LNCaP clone FGC (cell line): ENCODE measurements around the gene CMIP.
A peak's percentile ranks its signal among the peaks of the same experiment; 100 is the strongest.

Experiments
- DNase-seq: peaks from one replicate; pipeline ENCODE4 v3.0.0-alpha.2; 2011; ENCODE audit warnings: low read depth
- H3K4me3 ChIP-seq: 2 replicates; pipeline ENCODE4 v1.5.1; 2011; ENCODE audit warnings: mild to moderate bottlenecking, low read depth, low read length, control low read depth
- CTCF ChIP-seq: IDR thresholded peaks from 2 replicates; pipeline ENCODE4 v1.5.1; 2012; ENCODE audit warnings: mild to moderate bottlenecking; ENCODE audit not compliant: control insufficient read depth, insufficient read depth; ENCODE audit errors: extremely low read depth

Gene CMIP

GRCh38 chr16:81693744-81694303, 249.2 kb downstream of the CMIP start:
- no peak for DNase-seq
- no peak overlapping the region for H3K4me3 ChIP-seq
- no peak for TF ChIP-seq CTCF

- DNase-seq = no peak
- no peak for TF ChIP-seq CTCF
- no peak overlapping the region for H3K4me3 ChIP-seq
Observed at GRCh38 chr16:81694494-81695280, 250.1 kb downstream of the CMIP start.

GRCh38 chr16:81695321-81696165, 250.9 kb downstream of the CMIP start:
- no peak for DNase-seq
- no peak overlapping the region for H3K4me3 ChIP-seq
- no peak for TF ChIP-seq CTCF

- DNase-seq = no peak
Observed at GRCh38 chr16:81696166-81696960, 251.8 kb downstream of the CMIP start.

GRCh38 chr16:81696961-81697615, 252.5 kb downstream of the CMIP start:
- H3K4me3 ChIP-seq = no peak overlapping the region
- peak; percentile 89 for TF ChIP-seq CTCF
- DNase-seq = peak; percentile 21

More at GRCh38 chr16:81696166-81696960, 251.8 kb downstream of the CMIP start:
- TF ChIP-seq CTCF = no peak
- no peak overlapping the region for H3K4me3 ChIP-seq
